Suppressor macrophage treated with lipopolysaccharide for 4 hours (primary cell): ENCODE data around the gene SERPINB13.
A peak's percentile ranks its signal among the peaks of the same experiment; 100 is the strongest.

ENCODE experiments used
- DNase-seq: peaks from one replicate; pipeline ENCODE4 v3.0.0-alpha.2; 2020

The SERPINB13 gene, protein sequence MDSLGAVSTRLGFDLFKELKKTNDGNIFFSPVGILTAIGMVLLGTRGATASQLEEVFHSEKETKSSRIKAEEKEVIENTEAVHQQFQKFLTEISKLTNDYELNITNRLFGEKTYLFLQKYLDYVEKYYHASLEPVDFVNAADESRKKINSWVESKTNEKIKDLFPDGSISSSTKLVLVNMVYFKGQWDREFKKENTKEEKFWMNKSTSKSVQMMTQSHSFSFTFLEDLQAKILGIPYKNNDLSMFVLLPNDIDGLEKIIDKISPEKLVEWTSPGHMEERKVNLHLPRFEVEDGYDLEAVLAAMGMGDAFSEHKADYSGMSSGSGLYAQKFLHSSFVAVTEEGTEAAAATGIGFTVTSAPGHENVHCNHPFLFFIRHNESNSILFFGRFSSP

DNA sequence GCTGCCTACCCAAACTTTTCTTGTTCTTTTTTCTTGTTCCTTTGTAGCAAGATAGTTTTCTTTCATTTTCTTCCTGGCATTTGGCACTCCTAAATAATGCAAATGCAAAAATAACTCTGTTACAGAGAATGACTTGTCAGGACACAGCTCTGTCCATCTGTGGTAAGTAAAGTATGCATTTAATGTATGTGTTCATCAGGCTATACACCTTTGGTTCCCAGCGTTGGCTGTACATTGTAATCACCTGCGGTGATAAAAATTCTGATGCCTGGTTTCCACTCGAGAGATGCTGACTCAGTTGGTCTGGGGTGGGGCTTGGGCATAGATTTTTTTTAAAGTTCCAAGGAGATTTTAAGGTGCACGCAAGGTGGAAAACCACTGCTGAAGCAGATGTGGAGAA lies at the start of gene SERPINB13:
SERPINB13 (plus strand) TSS at position 378 of the 400 bp plus-strand sequence. CDS start 1,325 bp downstream, outside the sequence.
- DNase-seq = no peak

DNA sequence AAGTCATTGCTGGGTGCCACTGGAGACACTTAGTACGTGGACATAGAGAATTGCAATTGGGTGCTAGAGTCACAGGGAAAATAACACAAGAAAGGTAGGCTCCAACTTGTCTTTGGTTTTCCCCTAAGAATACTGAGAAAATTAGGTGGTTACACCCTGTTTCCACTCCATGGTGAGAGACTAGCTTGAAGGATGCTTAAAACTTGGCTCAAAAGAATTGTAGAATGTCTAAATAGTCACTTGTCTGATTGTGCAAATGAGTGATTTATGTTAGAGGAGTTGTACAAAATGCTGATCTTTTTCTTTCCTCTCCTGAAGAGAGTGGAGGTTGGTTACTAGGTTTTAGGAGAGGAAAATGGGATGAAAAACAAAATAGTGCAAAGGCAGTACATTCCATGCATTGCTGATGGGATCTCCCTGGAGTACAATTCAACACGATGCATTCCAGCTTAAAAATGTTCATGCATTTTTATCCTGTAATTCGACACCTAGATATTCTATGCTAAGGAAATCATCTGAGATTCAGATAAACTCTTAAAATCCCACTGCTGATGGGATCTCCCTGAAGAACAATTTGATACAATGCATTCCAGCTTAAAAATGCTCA lies 47.1 kb upstream of the SERPINB13 start:
- no peak for DNase-seq

DNA sequence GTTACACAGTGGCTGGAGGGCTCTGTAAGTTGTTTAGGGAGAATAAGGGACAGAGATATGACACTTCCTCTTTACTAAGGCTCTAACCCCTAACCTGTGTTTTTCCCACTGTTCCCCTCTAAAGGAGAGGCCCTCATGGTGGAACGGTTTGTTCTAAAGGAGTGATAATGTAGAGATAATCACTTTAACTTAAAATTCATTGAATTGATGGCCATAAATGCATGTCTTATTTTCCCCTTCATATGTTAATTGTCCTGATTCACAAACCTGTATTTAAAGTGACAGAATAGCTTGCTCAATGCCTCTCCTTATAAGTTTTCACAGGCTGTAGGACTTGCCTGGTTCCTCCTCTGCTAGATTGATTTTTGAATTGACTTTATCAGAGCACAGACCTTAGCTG lies 45.1 kb upstream of the SERPINB13 start, which contains the start of gene SERPINB12:
SERPINB12 (plus strand) TSS at position 301 of the 400 bp plus-strand sequence. CDS start 13,791 bp downstream, outside the sequence.
- no peak for DNase-seq

DNA sequence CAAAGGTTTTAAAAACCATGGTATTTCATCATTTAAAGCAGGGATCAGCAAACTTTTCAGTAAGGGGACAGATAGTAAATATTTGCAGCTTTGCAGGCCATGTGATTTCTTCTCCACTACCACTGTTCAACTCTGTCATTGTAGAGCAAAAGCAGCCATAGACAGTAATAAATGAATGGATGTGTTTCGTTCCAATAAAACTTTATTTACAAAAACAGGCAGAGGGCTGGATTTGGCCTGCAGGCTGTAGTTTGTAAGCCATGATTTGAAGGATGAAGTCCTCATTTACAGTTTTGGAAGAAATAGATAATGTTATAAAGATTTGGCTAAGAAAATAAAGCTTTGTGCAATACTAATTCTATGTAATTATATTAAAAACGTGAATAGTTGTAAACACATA lies 43.1 kb upstream of the SERPINB13 start:
- no peak for DNase-seq

DNA sequence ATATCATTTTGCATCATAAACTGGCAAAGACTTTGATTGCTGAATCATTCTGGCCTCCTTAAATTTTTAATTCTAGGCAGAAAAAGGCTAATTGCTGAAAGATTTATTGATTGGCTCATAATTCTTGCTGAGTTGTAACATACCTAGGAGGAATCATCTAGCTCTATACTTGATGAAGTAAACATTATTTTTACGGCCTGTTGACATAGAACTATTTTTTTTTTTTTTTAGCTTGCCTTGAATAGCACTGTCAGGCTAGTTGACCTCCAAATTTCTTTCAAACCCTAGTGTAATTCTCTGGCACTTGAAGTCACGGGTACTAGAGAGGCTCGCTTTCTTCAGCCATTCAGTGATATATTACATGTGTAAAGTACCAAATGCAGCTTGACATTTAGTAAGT lies 42.1 kb upstream of the SERPINB13 start:
- DNase-seq = no peak

DNA sequence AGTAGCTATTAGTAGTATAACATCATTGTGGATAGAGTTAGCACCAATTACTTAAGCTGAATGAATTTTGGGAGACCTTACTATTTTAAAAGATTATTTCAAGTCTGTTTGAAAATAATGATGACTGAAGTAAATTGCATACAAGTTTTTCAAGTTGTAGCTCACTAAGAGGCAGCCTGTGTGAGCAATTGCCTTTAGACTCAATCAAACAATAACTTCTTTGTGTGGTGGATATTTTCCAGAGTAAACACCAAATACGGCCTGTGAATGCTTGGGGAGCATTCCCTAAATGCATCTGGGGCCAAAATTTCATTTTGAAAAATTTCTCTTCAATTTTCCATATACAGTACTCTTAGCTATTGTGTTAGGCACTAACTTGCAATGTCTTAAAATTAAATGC lies 37.1 kb upstream of the SERPINB13 start:
- no peak for DNase-seq

DNA sequence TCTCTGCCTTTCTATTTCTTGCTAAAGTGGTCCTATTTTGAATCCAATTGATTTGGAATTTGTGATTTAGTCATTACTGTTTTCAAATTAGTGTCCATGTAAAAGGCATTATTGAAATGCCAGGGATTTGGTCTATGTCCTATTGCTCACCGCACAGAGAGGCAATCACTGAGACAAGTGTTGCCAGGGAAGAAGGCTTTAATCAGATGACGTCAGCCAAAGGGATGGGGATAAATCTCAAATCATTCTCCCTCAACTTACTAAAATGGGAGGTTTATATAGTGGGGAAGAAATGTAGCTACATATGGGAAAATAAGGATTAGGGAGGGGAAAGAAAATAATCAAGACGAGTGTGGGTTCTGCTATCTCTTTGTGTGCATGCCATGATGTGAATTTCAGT lies 35.4 kb upstream of the SERPINB13 start:
- no peak for DNase-seq

DNA sequence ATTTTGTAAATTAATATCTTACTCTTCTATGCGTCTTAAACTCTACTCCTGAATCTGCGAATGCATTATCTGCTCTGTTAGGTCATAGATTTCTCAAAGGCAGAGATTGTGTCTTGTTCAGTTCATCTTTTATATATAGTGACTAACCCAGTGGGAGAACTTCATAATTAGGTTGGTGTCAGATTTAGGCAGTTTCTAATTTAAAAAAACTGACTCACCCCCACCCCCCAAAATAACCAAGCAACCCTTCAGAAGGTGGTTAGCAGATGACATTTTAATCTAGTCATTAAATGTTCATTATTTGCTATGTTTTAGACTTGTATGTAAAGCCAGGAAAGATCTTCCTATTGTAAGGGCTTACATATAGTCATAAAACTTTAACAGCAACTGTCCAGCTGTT lies 34.6 kb upstream of the SERPINB13 start:
- no peak for DNase-seq

DNA sequence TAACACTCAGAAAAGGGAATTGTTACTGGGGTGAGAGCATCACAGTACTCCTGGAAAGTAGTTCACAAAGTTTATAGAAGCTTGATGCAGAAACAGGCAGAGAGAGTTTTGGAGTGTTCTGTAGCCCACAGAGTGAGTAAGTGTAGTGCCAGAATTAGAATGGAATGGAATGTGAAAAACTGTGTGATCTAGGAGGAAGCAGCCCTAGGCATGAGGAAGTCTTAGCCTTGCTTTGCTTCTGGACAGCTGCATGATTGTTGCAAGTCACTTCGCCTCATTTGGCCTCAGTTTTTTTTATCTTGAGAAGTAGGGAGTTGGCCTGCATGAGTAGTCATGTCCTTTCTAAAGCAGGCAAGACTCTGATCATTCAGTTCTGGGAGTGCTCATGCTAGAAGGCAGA lies 34.1 kb upstream of the SERPINB13 start:
- peak; percentile 77 for DNase-seq

DNA sequence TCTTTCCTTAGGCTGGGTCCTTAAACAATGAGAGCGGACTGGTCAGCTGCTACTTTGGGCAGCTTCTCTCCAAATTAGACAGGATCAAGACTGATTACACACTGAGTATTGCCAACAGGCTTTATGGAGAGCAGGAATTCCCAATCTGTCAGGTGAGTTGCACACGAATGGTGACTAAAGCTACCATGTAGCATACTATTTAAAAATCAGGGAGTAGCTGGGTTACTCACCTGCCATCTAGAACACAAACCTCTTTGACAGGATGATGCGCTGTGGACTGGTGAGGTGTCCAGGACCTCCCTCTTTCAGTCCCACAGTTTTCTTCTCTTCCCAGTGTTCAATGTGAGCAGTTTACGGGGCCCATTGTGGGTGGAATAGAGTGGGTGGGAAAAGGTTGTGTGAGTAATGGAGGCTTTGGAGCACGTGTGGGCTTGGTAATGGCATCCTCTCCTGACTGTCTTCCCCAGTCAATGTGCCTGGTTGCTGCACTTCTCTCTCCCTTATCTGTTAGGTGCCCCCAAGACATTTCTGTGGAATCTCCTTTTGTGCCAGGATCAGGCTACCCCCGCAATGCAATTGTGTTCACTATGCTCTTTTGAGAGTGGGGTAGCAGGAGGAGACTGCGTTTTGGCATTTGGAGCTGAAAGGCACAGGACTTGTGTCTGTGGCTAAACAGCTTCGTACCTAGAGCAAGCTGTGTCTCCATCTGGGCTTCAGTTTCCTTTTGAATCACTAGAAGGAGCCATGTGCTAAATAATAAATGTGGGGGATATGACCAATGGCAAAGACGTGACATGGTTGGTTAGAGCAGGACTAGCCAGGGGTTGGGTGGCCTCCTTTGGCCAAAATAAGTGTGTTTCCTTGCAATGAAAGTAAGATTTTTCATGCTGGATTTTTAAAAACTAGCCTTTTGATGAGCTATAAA lies 27.3 kb upstream of the SERPINB13 start:
- no peak for DNase-seq

DNA sequence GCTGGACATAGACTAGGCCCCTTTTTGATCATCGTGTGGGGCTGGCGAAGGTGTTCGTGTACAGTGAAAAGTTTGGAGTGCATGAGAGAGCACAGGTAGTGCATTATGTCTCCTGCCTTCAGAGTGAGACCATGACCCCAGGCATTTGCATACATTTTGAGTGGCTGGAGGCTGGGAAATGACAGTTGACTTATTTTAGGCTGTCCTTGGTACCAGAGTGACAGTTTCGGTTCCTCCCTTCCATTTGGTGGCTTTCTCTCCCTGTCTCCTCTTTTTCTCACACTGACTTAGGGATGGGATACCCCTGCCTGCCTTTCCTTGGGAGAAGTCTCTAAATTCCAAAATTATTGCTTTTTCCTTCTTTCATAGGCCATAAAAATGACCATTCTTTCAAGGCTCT lies 24.9 kb upstream of the SERPINB13 start:
- peak; percentile 19 for DNase-seq

DNA sequence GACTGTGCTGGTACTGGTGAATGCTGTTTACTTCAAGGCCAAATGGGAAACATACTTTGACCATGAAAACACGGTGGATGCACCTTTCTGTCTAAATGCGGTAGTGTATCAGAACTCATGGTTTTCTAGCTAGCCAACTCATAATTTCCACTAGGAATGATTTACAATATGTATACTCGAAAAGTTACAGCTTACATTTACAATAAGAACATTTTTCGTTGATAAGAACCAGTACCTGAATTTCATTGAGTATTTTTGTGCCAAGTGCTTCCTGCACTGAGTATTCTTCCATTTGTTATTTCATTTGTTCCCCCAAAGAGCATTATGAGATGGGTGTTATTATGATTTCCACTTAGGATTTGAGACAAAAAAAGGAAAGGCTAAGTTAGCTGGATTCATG lies 23.1 kb upstream of the SERPINB13 start:
- no peak for DNase-seq

DNA sequence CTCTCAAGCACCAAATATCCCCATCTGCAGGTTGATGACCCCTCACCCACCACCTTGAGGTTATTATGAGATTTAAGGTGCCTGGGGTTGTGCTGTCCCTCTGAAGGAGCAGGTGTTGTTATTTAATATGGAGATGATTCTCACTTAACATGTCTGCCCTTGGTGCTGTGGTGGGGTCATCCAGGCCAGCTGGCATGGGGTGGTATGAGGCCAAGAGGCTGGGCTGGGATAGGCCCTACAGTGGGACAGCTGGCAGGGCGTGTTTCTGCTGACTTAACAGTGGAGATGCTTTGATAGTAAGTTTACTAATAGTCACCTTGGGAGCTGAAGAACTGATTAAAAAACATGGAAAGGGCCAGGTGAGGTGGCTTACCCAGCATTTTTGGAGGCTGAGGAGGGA lies 22.6 kb upstream of the SERPINB13 start:
- DNase-seq = no peak

DNA sequence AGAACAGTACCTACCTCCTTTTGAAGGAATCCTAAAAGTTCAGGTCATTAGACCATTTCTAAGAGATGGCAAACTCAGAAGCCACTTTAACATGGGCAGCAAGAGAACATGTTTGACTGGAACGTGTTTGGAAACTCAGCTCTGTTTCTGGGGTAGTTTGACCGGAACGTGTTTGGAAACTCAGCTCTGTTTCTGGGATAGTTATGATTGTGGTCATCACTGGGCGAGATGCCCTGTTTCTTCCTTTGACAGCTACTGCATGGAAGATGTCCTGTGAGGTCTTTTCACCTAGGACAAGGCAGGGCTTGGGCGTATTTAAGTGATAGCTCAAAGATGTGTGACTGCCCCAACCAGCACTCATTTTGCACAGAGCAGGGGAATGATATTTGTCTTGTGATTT lies 19.9 kb upstream of the SERPINB13 start:
- DNase-seq = no peak

DNA sequence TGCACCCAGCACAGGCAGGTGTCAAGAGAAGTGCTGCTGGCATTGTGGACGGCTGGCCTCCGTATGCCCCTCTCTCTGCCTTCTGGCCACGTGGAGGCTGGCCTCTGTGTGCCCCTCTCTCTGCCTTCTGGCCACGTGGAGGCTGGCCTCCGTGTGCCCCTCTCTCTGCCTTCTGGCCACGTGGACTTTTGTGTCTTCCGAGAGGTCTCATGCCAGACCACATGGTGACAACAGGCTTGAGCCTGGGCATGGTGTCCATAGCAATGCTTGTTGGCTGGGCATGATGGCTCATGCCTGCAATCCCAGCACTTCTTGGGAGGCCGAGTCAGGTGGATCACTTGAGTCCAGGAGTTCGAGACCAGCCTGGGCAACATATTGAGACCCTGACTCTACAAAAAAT lies 19.3 kb upstream of the SERPINB13 start:
- no peak for DNase-seq

DNA sequence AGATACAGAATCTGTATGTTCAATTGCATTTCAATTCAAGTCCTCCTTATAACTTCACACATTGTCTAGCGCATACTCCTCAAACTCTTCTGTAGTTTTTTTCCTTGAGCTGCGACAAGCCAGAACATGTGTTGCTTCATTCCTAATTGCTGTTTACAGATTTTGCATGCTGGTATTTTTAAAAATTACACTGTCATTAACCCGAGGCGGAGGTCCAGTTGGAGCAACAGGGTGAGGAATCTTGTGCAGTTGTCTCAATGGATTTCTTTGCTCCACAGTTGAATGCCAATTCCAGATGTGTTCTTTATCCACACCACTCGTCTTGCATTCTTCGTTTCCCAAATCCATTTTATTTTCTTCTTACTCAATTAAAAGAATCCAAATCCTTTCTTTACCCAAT lies 16.4 kb upstream of the SERPINB13 start:
- no peak for DNase-seq

DNA sequence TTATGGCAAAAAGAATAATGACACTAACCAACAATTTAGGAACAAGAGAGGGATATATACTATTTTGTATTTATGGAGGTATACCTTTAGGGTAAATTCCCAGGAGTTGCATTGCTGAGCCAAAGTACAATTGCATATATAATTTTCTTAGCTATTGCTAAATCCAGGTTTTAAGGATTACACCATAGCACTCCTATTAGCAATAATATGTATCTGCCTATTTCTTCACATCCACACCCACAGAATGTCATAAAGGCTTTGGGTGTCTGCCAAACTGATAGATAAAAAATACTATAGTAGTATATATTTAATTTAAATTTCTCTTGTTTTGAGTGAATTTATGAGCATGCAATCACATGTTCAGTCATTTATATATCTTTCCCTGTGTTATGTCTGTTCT lies 11.5 kb upstream of the SERPINB13 start:
- DNase-seq = peak; percentile 61

DNA sequence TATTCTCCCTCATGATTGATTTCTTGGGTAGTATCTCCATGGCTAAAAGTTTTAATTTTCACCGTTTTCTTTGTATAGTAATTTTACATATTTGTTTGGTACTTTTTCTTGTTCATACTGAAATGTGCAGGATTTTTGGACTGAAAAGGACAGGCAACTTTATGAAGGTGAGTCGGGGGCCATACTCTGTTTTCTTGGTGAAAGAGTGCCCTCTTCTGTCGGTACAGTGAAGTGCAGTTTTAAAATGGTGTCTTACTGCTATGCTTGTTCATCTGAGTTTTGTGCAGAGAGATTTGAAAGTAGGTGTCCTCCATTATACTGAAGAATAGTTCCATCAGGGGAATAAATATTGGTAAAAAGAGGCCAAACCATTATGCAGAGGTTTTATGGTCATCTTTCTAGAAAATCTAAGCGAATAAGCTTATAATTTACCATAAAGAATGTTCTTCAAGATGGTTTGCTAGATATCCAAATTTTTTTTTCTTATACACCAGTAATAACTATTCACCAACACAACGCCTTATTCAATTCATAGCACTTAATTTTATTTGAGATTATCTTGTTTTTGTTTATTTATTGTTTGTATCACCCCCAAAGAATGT lies 8.7 kb upstream of the SERPINB13 start:
- peak; percentile 56 for DNase-seq

DNA sequence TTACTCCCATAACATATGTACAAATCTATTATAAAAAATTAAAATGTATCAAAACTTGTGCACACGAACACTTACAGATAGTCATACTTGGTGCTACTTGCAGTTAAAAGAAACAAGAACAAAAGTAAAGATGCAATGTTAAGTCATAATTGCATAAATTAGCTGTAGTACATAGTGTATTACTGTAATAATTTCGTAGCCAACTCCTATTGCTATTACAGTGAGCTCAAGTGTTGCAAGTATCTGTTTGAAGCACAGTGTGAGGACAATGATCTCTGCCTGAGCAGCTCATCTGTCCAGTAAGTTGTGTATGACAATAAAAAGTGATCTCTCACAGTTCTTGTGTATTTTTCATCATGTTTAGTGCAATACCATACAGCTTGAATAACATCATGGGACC lies 7.5 kb upstream of the SERPINB13 start:
- peak; percentile 67 for DNase-seq

DNA sequence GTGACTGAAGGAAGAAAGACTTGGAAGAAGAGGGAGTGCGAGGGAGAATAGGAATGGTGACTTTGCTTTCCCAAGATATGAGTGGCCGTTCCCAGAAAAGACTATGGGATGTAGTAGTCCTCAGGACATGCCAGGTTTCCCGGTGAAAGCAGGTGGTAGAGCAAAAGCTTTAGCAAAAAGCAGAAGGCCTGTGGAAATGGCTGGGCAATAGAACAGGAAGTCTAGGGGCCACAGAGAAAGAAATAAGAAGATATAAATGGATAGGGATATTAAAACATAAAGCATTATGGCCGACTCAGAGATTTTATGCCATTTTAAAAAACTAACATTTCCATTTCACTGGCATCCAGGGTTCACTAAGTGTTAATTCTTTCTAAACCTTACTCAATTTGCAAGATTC lies 1.2 kb upstream of the SERPINB13 start:
- DNase-seq = no peak

DNA sequence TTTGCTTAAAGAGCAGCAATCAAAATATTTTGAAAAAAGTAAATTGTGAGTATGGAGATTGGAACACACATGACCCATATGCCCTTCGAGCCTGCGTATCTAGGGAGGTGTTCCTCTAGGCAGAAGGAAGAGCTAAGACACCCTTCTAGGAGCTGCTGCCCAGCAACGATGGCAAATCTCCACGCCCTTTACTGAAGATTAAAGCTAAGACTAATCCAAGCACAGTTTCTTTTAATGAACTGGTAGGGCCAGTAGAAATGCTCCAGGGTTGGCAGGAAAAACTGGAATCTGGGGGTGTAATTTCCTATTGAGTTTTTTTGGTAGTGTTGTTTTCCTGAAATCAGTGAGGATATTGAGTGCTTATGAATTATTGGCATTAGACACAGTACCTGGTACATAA lies 712 bp upstream of the SERPINB13 start:
- DNase-seq = no peak

DNA sequence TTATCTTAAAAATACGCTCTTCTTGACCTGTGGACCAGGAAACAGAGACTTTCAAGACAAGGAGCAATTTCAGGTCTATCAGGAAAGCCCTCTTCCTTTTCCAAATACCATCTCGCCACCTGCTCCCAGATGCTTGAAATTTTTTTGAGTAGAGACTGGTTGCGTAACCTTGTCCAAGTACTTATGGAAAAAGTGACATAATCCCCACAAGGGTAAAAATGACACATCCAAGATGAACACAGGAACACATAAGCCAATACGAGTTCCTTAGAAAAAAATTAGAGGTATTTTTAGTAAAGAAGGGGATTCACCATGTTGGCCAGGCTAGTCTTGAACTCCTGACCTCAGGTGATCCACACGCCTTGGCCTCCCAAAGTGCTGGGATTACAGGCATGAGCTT lies 1.8 kb downstream of the SERPINB13 start:
- DNase-seq = peak; percentile 36

DNA sequence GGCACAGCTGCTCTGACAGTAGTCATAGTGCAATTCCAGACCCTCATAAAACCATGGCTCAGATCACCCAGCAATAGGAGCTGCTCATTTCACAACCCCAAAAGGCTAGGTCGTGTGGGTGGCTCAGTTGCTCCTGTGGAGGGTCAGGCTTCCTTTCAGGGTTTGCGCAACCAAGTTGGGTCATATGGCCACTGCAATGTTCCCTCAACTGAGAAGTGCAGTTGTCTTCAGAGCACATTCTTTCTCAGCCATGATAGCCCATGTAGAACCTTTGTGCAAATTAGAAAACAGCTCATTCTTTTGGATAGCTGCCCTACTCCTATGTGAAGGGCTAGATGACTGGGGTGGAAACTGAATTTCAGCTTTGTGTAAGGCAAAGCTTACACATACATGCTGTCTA lies 3.2 kb downstream of the SERPINB13 start:
- peak; percentile 90 for DNase-seq
